HG02588 (cell line): ENCODE data around the gene POMT1.

Source experiments
- ATAC-seq: cut with Tn5 transposase; IDR thresholded peaks from one replicate; pipeline ENCODE4 v1.9.1; 2021; ENCODE audit warnings: mild to moderate bottlenecking, moderate library complexity; ENCODE audit not compliant: unreplicated experiment

Gene POMT1

GRCh38 chr9:131475956-131476776 lies 26.6 kb upstream of the POMT1 start:
- ATAC-seq = no peak

- ATAC-seq = no peak
Observed at GRCh38 chr9:131476777-131477345, 25.9 kb upstream of the POMT1 start.

GRCh38 chr9:131477367-131477766 lies 25.4 kb upstream of the POMT1 start:
- no peak for ATAC-seq

- ATAC-seq = no peak
Observed at GRCh38 chr9:131477816-131478419, 24.8 kb upstream of the POMT1 start.

- ATAC-seq = no peak
Observed at GRCh38 chr9:131478421-131478868, 24.3 kb upstream of the POMT1 start.

GRCh38 chr9:131478911-131479310 lies 23.8 kb upstream of the POMT1 start:
- ATAC-seq = no peak

GRCh38 chr9:131480258-131480657 lies 22.5 kb upstream of the POMT1 start:
- ATAC-seq = no peak

GRCh38 chr9:131481441-131482342 lies 21.0 kb upstream of the POMT1 start:
- no peak for ATAC-seq

- no peak for ATAC-seq
Observed at GRCh38 chr9:131482343-131483006, 20.2 kb upstream of the POMT1 start.

- no peak for ATAC-seq
Observed at GRCh38 chr9:131483319-131484050, 19.2 kb upstream of the POMT1 start.

- ATAC-seq = no peak
Observed at GRCh38 chr9:131484051-131484445, 18.7 kb upstream of the POMT1 start.

- ATAC-seq = no peak
Observed at GRCh38 chr9:131484560-131485185, 18.0 kb upstream of the POMT1 start.

GRCh38 chr9:131485206-131485605 lies 17.5 kb upstream of the POMT1 start:
- no peak for ATAC-seq

- no peak for ATAC-seq
Observed at GRCh38 chr9:131485728-131486422, 16.8 kb upstream of the POMT1 start.

GRCh38 chr9:131487001-131487400 lies 15.7 kb upstream of the POMT1 start:
- no peak for ATAC-seq

GRCh38 chr9:131487621-131488031 lies 15.1 kb upstream of the POMT1 start:
- no peak for ATAC-seq

GRCh38 chr9:131490514-131490913 lies 12.2 kb upstream of the POMT1 start:
- no peak for ATAC-seq

- ATAC-seq = no peak
Observed at GRCh38 chr9:131491001-131491710, 11.6 kb upstream of the POMT1 start.
